Body of pancreas (tissue), 4 donors: ENCODE results near the gene ENTPD2. TPM values are rescaled to one million over a fixed set of nuclear protein-coding genes. Genes with fewer than 3 reads are reported as not detected.

ENCODE experiments used
- ATAC-seq: fragments of 150-250 bp; one replicate; pipeline ENCODE4 v1.9.1; 2016
- DNase-seq, 4 donors: peaks; one replicate each; pipeline ENCODE4 v3.0.0-alpha.2; 2019
- H3K27ac ChIP-seq, 4 donors: fragments of 200-600 bp; sonication (generic); 1 replicate in 3 of 4; 2 replicates in 1 of 4; pipeline versions ENCODE4 v1.5.1 to v1.6.1; 2016 to 2019; ENCODE audit warnings: mild to moderate bottlenecking in 1 of 4, mixed read lengths in 1 of 4, moderate library complexity in 1 of 4
- H3K27me3 ChIP-seq, 2 donors: fragments of 200-600 bp; sonication (generic); one replicate each; pipeline ENCODE4 v1.6.0; 2016; ENCODE audit warnings: mild to moderate bottlenecking in 1 of 2
- H3K36me3 ChIP-seq, 2 donors: fragments of 200-600 bp; sonication (generic); replicated peaks in 1 of 2; 2 replicates each; pipeline ENCODE4 v1.5.1; 2016; ENCODE audit warnings: low read depth in 2 of 2; ENCODE audit not compliant: insufficient read depth in 1 of 2
- H3K4me1 ChIP-seq: fragments of 200-600 bp; sonication (generic); one replicate; pipeline ENCODE4 v1.6.0; 2016
- H3K4me3 ChIP-seq, 2 donors: fragments of 200-600 bp; sonication (generic); 1 replicate in 1 of 2; 2 replicates in 1 of 2; pipeline ENCODE4 v1.5.1; 2016 to 2019
- H3K9me3 ChIP-seq, 3 donors: fragments of 200-600 bp; sonication (generic); 1 replicate in 2 of 3; 2 replicates in 1 of 3; pipeline ENCODE4 v1.5.1; 2016
- CTCF ChIP-seq, 7 experiments: fragments of 450-650 bp in 4 of 7; fragments of 200-600 bp in 3 of 7; sonication (generic) in 3 of 7; IDR thresholded peaks; one replicate each; pipeline ENCODE4 v1.5.1; 2016 to 2019; ENCODE audit warnings: antibody characterized with exemption in 7 of 7
- POLR2A ChIP-seq, 3 donors: fragments of 450-650 bp; IDR thresholded peaks; one replicate each; pipeline ENCODE4 v1.6.1; 2016; ENCODE audit warnings: antibody characterized with exemption in 3 of 3, mild to moderate bottlenecking in 2 of 3
- WGBS, 2 donors: methylation state at CpG; one replicate each; pipeline ENCODE4 v1.1.5; 2017; 5-methylcytosine and 5-hydroxymethylcytosine counted together
- intact Hi-C: fragments of 100-400 bp; cut with DNase I; formaldehyde crosslinking; loops from one replicate; pipeline ENCODE4 v1.15.1; 2023
- total RNA-seq, 2 donors: library from RNA; depleted of rRNA; stranded (reverse); fragments of >200 nt; gene quantifications; one replicate each; pipeline ENCODE4 v1.1.0, GENCODE V29; 2016

Gene ENTPD2
- total RNA-seq, 2 donors from 2014 or later = 1.3 to 1.6 TPM

GRCh38 chr9:137083394-137084004 lies 29.6 kb upstream of the ENTPD2 start:
- H3K27ac ChIP-seq = no peak overlapping the region
- no peaks in the 10 kb centered on the region for H3K27me3 ChIP-seq
- intact Hi-C loops = no loop called here
- no peaks in the 10 kb centered on the region for H3K9me3 ChIP-seq
- no peak for TF ChIP-seq CTCF (IDR thresholded peaks at IDR 0.05)
- no peak for TF ChIP-seq POLR2A (IDR thresholded peaks at IDR 0.05)
- H3K36me3 ChIP-seq = no peaks in the 10 kb centered on the region
- DNase-seq (peak in 2 of 4 donors; percentile 47 to 54), ATAC-seq (no peak)
- WGBS, 2 donors = 83 to 89% methylated on average over 2 to 11 of the region's 12 CpGs
- H3K4me1 ChIP-seq = peaks cover 39% of the 10 kb centered on the region
- H3K4me3 ChIP-seq = no peak overlapping the region

GRCh38 chr9:137082925-137083290 lies 29.0 kb upstream of the ENTPD2 start:
- intact Hi-C loops = no loop called here
- 86 to 90% methylated on average over 5 to 8 of the region's 8 CpGs for WGBS, 2 donors
- Histone ChIP-seq H3K27me3 (no peaks in the 10 kb centered on the region), H3K4me1 (peaks cover 39% of the 10 kb centered on the region), H3K36me3 (no peaks in the 10 kb centered on the region), H3K9me3 (no peaks in the 10 kb centered on the region), H3K4me3 (no peak overlapping the region), H3K27ac (no peak overlapping the region)
- ATAC-seq (no peak), DNase-seq (no peak)
- no peak for TF ChIP-seq POLR2A (IDR thresholded peaks at IDR 0.05)
- TF ChIP-seq CTCF (IDR thresholded peaks at IDR 0.05) = no peak

GRCh38 chr9:137082222-137082924 lies 28.5 kb upstream of the ENTPD2 start:
- H3K27ac ChIP-seq = no peak overlapping the region
- intact Hi-C loops = no loop called here
- DNase-seq (no peak), ATAC-seq (no peak)
- H3K27me3 ChIP-seq = no peaks in the 10 kb centered on the region
- 94 to 100% methylated on average over 3 to 12 of the region's 16 CpGs for WGBS, 2 donors
- no peaks in the 10 kb centered on the region for H3K36me3 ChIP-seq
- no peak overlapping the region for H3K4me3 ChIP-seq
- H3K9me3 ChIP-seq = no peaks in the 10 kb centered on the region
- peaks cover 36% of the 10 kb centered on the region for H3K4me1 ChIP-seq
- TF ChIP-seq CTCF (IDR thresholded peaks at IDR 0.05) (no peak), POLR2A (IDR thresholded peaks at IDR 0.05) (no peak)

- no peak for ATAC-seq
- no peaks in the 10 kb centered on the region for H3K9me3 ChIP-seq
- no peak overlapping the region for H3K27ac ChIP-seq
- H3K27me3 ChIP-seq = no peaks in the 10 kb centered on the region
- DNase-seq = no peak
- WGBS, 2 donors = 91 to 92% methylated on average over 6 to 24 of the region's 24 CpGs
- TF ChIP-seq CTCF (IDR thresholded peaks at IDR 0.05) (no peak), POLR2A (IDR thresholded peaks at IDR 0.05) (no peak)
- H3K4me3 ChIP-seq = no peak overlapping the region
- intact Hi-C loops = no loop called here
- no peaks in the 10 kb centered on the region for H3K36me3 ChIP-seq
- H3K4me1 ChIP-seq = peaks cover 27% of the 10 kb centered on the region
Observed at GRCh38 chr9:137080260-137081122, 26.6 kb upstream of the ENTPD2 start.
